ENCODE results near the gene HSPA1A. TPM values are rescaled to one million over a fixed set of nuclear protein-coding genes. Genes with fewer than 3 reads are reported as not detected.

The HSPA1A gene
- total and polyA plus RNA-seq, 9 of the 15 experiments (the other 6 are each of a cell fraction or from before 2014, with no cell fraction given), result 2.2 to 273 (median 107) TPM

DNA sequence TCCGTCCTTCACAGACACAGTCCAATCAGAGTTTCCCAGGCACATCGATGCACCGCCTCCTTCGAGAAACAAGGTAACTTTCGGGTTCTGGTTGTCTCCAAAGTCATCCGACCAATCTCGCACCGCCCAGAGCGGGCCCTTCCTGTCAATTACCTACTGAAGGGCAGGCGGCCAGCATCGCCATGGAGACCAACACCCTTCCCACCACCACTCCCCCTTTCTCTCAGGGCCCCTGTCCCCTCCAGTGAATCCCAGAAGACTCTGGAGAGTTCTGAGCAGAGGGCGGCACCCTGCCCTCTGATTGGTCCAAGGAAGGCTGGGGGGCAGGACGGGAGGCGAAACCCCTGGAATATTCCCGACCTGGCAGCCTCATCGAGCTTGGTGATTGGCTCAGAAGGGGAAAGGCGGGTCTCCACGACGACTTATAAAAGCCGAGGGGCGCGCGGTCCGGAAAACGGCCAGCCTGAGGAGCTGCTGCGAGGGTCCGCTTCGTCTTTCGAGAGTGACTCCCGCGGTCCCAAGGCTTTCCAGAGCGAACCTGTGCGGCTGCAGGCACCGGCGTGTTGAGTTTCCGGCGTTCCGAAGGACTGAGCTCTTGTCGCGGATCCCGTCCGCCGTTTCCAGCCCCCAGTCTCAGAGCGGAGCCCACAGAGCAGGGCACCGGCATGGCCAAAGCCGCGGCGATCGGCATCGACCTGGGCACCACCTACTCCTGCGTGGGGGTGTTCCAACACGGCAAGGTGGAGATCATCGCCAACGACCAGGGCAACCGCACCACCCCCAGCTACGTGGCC is 12.1 kb downstream of the HSPA1A start, which contains the start of gene HSPA1B (continued):
- TF ChIP-seq, protein P1, sequence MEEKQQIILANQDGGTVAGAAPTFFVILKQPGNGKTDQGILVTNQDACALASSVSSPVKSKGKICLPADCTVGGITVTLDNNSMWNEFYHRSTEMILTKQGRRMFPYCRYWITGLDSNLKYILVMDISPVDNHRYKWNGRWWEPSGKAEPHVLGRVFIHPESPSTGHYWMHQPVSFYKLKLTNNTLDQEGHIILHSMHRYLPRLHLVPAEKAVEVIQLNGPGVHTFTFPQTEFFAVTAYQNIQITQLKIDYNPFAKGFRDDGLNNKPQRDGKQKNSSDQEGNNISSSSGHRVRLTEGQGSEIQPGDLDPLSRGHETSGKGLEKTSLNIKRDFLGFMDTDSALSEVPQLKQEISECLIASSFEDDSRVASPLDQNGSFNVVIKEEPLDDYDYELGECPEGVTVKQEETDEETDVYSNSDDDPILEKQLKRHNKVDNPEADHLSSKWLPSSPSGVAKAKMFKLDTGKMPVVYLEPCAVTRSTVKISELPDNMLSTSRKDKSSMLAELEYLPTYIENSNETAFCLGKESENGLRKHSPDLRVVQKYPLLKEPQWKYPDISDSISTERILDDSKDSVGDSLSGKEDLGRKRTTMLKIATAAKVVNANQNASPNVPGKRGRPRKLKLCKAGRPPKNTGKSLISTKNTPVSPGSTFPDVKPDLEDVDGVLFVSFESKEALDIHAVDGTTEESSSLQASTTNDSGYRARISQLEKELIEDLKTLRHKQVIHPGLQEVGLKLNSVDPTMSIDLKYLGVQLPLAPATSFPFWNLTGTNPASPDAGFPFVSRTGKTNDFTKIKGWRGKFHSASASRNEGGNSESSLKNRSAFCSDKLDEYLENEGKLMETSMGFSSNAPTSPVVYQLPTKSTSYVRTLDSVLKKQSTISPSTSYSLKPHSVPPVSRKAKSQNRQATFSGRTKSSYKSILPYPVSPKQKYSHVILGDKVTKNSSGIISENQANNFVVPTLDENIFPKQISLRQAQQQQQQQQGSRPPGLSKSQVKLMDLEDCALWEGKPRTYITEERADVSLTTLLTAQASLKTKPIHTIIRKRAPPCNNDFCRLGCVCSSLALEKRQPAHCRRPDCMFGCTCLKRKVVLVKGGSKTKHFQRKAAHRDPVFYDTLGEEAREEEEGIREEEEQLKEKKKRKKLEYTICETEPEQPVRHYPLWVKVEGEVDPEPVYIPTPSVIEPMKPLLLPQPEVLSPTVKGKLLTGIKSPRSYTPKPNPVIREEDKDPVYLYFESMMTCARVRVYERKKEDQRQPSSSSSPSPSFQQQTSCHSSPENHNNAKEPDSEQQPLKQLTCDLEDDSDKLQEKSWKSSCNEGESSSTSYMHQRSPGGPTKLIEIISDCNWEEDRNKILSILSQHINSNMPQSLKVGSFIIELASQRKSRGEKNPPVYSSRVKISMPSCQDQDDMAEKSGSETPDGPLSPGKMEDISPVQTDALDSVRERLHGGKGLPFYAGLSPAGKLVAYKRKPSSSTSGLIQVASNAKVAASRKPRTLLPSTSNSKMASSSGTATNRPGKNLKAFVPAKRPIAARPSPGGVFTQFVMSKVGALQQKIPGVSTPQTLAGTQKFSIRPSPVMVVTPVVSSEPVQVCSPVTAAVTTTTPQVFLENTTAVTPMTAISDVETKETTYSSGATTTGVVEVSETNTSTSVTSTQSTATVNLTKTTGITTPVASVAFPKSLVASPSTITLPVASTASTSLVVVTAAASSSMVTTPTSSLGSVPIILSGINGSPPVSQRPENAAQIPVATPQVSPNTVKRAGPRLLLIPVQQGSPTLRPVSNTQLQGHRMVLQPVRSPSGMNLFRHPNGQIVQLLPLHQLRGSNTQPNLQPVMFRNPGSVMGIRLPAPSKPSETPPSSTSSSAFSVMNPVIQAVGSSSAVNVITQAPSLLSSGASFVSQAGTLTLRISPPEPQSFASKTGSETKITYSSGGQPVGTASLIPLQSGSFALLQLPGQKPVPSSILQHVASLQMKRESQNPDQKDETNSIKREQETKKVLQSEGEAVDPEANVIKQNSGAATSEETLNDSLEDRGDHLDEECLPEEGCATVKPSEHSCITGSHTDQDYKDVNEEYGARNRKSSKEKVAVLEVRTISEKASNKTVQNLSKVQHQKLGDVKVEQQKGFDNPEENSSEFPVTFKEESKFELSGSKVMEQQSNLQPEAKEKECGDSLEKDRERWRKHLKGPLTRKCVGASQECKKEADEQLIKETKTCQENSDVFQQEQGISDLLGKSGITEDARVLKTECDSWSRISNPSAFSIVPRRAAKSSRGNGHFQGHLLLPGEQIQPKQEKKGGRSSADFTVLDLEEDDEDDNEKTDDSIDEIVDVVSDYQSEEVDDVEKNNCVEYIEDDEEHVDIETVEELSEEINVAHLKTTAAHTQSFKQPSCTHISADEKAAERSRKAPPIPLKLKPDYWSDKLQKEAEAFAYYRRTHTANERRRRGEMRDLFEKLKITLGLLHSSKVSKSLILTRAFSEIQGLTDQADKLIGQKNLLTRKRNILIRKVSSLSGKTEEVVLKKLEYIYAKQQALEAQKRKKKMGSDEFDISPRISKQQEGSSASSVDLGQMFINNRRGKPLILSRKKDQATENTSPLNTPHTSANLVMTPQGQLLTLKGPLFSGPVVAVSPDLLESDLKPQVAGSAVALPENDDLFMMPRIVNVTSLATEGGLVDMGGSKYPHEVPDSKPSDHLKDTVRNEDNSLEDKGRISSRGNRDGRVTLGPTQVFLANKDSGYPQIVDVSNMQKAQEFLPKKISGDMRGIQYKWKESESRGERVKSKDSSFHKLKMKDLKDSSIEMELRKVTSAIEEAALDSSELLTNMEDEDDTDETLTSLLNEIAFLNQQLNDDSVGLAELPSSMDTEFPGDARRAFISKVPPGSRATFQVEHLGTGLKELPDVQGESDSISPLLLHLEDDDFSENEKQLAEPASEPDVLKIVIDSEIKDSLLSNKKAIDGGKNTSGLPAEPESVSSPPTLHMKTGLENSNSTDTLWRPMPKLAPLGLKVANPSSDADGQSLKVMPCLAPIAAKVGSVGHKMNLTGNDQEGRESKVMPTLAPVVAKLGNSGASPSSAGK (IDR thresholded peaks at IDR 0.05), result no peak
- TF ChIP-seq, protein P2, sequence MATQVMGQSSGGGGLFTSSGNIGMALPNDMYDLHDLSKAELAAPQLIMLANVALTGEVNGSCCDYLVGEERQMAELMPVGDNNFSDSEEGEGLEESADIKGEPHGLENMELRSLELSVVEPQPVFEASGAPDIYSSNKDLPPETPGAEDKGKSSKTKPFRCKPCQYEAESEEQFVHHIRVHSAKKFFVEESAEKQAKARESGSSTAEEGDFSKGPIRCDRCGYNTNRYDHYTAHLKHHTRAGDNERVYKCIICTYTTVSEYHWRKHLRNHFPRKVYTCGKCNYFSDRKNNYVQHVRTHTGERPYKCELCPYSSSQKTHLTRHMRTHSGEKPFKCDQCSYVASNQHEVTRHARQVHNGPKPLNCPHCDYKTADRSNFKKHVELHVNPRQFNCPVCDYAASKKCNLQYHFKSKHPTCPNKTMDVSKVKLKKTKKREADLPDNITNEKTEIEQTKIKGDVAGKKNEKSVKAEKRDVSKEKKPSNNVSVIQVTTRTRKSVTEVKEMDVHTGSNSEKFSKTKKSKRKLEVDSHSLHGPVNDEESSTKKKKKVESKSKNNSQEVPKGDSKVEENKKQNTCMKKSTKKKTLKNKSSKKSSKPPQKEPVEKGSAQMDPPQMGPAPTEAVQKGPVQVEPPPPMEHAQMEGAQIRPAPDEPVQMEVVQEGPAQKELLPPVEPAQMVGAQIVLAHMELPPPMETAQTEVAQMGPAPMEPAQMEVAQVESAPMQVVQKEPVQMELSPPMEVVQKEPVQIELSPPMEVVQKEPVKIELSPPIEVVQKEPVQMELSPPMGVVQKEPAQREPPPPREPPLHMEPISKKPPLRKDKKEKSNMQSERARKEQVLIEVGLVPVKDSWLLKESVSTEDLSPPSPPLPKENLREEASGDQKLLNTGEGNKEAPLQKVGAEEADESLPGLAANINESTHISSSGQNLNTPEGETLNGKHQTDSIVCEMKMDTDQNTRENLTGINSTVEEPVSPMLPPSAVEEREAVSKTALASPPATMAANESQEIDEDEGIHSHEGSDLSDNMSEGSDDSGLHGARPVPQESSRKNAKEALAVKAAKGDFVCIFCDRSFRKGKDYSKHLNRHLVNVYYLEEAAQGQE (IDR thresholded peaks at IDR 0.05; ENCODE audit: borderline replicate concordance), result no peak
- TF ChIP-seq, protein P2 (CRISPR knock-in tag; IDR thresholded peaks at IDR 0.05; ENCODE audit: low read depth), result peak; percentile 90
- no peak for TF ChIP-seq PTRF (tag; IDR thresholded peaks at IDR 0.05)
- TF ChIP-seq, protein P3, sequence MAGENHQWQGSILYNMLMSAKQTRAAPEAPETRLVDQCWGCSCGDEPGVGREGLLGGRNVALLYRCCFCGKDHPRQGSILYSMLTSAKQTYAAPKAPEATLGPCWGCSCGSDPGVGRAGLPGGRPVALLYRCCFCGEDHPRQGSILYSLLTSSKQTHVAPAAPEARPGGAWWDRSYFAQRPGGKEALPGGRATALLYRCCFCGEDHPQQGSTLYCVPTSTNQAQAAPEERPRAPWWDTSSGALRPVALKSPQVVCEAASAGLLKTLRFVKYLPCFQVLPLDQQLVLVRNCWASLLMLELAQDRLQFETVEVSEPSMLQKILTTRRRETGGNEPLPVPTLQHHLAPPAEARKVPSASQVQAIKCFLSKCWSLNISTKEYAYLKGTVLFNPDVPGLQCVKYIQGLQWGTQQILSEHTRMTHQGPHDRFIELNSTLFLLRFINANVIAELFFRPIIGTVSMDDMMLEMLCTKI (IDR thresholded peaks at IDR 0.05; ENCODE audit: partially characterized antibody), result no peak
